ENCODE measurements around the gene SMC4.

Gene SMC4

GRCh38 chr3:160479376-160479775 is 79.9 kb downstream of the SMC4 start:
- no peak for DNase-seq

GRCh38 chr3:160480931-160481330 is 81.5 kb downstream of the SMC4 start:
- DNase-seq: no peak

- no peak for DNase-seq
Observed at GRCh38 chr3:160481856-160482255, 82.4 kb downstream of the SMC4 start.

- no peak for DNase-seq
Observed at GRCh38 chr3:160482796-160483195, 83.3 kb downstream of the SMC4 start.
